NCI-H748 (cell line): ENCODE results near the gene KIF17.
A peak's percentile ranks its signal among the peaks of the same experiment; 100 is the strongest.

Experiments
- DNase-seq: peaks from one replicate; lab custom pipeline; 2025; ENCODE audit not compliant: unreplicated experiment; lab: John Stamatoyannopoulos, UW

Gene KIF17

DNA sequence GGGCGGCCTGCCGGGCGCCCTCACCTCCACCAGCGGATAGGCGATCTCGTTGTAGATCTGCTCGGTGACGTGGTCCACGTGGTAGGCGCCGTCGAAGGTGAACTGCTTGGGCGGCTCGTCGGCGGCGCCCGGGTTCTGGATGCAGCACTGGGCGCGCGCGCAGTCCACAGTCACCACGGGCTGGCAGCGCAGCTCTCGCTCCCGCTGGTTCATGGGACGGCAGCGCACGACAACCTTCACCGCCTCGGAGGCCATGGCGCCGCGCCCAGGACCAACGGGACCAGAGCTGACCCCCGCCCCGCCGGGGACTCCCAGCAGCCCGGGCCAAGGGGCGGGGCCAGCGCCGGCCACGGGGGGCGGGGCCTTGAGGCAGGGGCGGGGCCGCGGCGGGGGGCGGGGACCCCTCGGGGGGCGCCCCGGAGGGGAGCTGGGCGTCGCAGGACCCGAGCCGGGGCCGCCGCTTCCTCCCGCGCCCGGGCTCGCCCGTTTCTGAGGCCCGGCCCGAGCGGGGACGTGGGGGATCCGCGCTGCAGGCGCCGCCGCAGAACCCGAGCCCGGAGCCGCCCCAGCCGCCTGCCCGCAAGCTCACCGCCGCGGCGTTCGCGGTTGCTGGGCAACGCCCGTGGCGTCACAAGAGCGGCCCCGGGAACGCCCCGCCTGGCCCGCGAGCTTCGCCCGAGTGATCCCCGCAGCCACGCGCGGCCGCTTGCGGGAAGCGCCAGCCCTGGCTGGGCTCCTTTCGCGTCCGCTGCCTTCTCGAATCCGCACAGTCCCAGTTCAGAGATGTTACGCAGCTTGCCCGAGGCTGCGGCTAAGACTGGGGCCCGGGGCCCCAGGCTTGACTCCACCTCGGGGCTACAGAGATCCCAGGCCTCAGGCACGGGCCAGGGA, at the start of gene KIF17:
Gene KIF17, minus strand, starts transcription at position 556 of the 891 bp plus-strand sequence. Its CDS starts 301 bp downstream, at position 255.
- DNase-seq: peak; percentile 80

DNA sequence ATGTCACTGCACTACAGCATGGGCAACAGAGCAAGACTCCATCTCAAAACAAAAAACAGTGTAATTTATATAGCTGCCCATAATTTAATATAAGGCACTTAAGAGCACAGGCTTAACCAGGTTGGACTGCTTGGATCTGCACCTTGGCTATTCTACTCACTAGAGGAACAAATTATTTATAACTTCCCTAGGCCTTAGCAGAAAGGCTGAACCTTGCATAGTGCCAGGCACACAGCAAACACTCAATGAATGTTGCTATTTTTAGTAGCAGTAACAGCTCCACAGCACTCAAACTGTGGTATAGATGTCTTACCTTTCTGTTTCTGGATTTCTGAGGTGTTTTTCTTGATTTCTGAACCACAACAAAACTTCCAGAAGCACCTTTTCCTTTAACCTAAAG, 49.5 kb upstream of the KIF17 start:
- no peak for DNase-seq

GRCh38 chr1:20763417-20763816, 45.6 kb upstream of the KIF17 start:
- no peak for DNase-seq

- DNase-seq: no peak
Measured at GRCh38 chr1:20760322-20760721, 42.5 kb upstream of the KIF17 start.

DNA sequence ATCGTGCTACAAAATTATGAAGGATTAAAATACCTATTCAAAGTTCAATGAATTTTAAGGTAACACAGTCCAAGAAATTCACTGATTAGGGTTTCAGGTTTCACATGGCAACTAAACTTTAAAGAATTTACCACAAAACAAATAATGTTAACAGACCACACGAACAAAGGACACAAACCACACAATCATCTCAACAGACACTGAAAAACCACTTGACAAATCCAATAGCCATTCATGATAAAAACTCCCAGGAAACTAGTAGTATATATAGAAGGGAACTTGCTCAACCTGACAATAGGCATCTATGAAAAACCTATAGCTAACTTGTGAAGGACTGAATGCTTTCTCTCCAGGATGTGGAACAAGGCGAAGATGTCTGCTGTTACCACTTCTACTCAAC, 35.8 kb upstream of the KIF17 start:
- DNase-seq: no peak

GRCh38 chr1:20751462-20751990, 33.7 kb upstream of the KIF17 start:
- no peak for DNase-seq

DNA sequence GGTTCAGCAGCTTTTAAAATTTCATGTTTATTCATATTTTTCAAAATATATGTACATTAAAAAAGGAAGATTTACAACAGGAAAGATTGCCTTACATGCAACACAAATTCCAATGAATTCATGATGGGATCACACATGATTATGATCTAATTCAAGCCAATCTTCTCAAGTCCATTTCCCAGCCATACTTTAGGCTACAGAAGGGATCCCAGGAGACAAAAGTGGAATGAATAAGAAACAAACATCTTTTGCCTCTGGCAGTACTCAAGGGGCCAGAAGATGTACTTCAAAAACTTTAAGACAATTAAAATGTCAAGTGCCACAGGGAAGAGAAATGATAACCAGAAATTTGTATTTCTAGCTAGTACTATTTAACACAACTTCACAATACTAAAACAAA, 24.9 kb upstream of the KIF17 start:
- no peak for DNase-seq

DNA sequence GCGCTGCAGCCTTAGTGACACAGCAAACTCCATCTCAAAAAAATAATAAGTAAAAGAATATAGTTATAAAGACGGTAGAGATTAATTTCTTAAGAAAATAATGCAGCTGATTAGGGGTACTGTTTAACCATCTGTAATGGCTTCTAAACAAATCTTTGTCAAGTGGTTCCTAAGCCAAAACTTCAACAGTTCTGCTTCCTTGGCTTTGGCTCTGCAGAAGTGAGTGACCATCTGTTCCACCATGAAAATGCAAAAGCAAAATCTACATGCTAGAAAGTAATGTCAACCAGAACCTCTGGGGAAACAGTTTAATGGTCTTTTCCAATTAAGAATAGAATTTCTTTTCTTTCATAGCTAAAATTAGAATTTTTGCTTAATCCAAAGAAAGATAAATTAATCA, 23.0 kb upstream of the KIF17 start:
- DNase-seq: no peak

GRCh38 chr1:20739225-20739624, 21.4 kb upstream of the KIF17 start:
- no peak for DNase-seq

GRCh38 chr1:20735581-20736111, 17.8 kb upstream of the KIF17 start:
- DNase-seq: no peak

- no peak for DNase-seq
Measured at GRCh38 chr1:20733360-20733975, 15.7 kb upstream of the KIF17 start.

GRCh38 chr1:20732588-20733359, 15.0 kb upstream of the KIF17 start, which contains the start of gene SH2D5:
SH2D5 (minus strand) TSS chr1:20732703; CDS start chr1:20728044, 4,659 bp downstream.
- DNase-seq: peak; percentile 71

DNA sequence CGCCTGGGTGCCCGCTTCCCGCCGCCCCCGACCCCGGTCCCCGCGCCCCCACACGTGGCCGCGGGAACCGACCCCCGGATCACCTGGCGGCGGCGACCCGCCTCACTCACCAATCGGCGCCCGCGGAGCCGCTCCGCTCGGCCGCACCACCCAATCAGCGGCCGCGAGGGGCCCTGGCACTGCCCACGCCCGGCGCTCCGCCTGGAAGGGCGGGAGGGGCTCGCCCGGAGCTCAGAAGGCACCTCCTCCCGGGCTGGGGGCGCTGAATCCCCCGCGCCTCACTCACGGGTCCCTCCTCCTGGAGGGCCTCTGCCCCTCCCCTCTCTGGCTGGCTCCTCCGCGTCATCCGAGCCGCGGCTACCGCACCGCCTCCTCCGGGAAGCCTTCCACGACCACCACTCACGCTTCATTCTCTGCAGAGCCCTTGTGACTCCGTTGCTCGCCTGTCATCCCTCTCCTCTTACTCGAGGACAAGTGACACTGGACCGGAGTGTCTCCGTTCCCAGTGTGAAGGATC, 14.3 kb upstream of the KIF17 start:
- DNase-seq: peak; percentile 73

DNA sequence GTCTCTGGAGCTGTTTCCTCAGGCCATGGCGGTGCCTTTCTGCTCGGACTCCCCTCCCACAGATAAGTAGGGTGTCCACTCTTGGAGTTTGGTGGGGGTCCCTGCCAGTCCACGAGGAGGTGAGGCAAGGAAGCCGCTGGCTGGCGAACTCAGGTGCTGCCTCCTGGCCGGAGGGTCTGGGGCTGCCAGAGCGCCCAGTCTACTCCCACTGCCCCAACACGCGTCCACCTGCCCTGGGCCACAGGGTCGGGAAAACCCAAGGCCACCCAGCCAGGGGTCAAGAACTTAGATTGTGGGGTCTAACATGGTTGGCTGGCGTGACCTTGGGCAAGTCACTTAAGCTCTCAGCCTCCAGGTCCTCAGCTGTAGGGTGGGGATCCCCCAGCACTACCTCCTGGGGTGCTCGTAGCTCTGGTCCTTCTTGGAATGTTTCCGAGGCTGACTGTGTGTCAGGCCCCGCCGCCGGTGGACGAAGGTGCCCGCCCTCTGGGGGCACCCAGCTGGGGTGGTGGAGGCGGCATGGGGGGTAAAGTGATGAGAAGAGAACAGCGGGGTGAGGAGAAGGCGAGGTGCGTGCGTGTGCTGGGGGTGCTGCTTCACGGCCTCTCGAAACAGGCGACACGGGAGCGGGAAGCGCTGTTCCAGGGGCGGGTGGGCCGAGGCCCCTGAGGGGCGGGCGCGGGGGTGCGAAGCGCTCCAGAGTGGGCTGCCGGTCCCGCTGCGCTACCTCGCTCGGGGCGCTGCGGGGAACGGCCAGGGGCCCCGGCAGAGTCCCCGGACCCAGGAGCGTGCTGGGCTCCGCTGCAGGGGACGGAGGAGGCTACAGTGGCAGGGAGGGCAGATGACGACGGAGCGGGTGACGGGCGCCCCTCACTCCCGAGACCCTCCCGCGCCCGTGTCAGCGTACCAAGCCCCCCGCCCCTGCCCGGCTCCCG, 13.5 kb upstream of the KIF17 start:
- DNase-seq: no peak

- no peak for DNase-seq
Measured at GRCh38 chr1:20730690-20731056, 12.9 kb upstream of the KIF17 start.

GRCh38 chr1:20729990-20730689, 12.3 kb upstream of the KIF17 start:
- no peak for DNase-seq

DNA sequence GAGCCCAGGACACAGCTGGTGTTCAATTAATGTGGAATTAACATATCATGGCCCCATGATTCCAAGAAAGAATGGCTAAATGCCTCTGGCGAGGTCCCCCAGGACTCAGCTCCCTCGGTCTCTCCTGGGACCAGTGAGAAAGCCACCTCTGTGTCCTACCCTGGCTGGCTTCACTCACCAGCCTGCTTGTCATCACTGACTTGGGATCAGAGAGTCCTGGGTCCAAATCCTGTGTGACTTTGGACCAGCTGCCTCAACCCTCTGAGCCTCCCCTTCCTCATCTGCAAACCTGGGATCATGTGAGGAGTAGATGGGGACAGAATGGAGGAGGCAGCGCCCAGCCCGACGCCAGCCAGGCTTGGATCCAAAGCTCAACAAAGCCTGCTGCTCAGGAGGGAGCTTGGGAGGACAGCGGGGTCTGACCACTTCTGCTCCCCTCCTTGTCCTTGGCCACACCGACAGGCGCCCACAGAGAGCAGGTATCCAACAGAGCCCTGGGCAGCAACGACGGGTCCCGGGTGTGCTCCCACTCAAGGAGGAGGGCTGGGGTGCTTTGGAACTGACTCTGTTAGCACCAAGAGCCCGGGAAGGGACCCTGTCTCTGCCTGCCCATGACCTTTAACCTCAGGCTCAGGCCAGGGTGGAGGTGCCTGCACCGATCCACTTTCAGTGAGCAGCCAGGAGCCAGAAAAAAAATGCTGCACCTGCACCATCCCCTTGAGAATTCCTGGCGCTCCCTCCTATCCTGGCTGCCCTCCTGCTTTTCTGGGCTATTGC, 11.5 kb upstream of the KIF17 start:
- no peak for DNase-seq

GRCh38 chr1:20728371-20729154, 10.8 kb upstream of the KIF17 start:
- DNase-seq: no peak
